Suppressor macrophage (primary cell): Measurements from ENCODE around the gene RAD23B.

Source experiments
- DNase-seq, 4 experiments: peaks; one replicate each; pipeline ENCODE4 v3.0.0-alpha.2; 2020 to 2022

RAD23B gene

GRCh38 chr9:107269254-107269653 is 13.8 kb upstream of the RAD23B start:
- DNase-seq, result no peak

GRCh38 chr9:107269681-107270080 is 13.4 kb upstream of the RAD23B start:
- no peak for DNase-seq

- no peak for DNase-seq
Measured at GRCh38 chr9:107270082-107270481, 13.0 kb upstream of the RAD23B start.

GRCh38 chr9:107270580-107270979 is 12.5 kb upstream of the RAD23B start:
- no peak for DNase-seq

GRCh38 chr9:107273634-107274033 is 9.4 kb upstream of the RAD23B start:
- DNase-seq, result no peak

GRCh38 chr9:107274096-107274495 is 9.0 kb upstream of the RAD23B start:
- DNase-seq, result no peak

GRCh38 chr9:107274953-107275422 is 8.1 kb upstream of the RAD23B start:
- no peak for DNase-seq

GRCh38 chr9:107275530-107275929 is 7.5 kb upstream of the RAD23B start:
- no peak for DNase-seq

GRCh38 chr9:107276966-107277710 is 5.9 kb upstream of the RAD23B start:
- no peak for DNase-seq

- DNase-seq, result no peak
Measured at GRCh38 chr9:107277801-107278200, 5.3 kb upstream of the RAD23B start.

GRCh38 chr9:107279086-107279485 is 4.0 kb upstream of the RAD23B start:
- peak in 3 of 4 experiments; percentile 36 to 65 (median 50) for DNase-seq

GRCh38 chr9:107280543-107280942 is 2.5 kb upstream of the RAD23B start:
- peak; percentile 19 to 59 (median 38) for DNase-seq

GRCh38 chr9:107281184-107281583 is 1.9 kb upstream of the RAD23B start:
- no peak for DNase-seq

- DNase-seq, result peak in 1 of 4 experiments; percentile 13
Measured at GRCh38 chr9:107281922-107282667, 984 bp upstream of the RAD23B start.

GRCh38 chr9:107283623-107284616 is 841 bp downstream of the RAD23B start:
- DNase-seq, result peak; percentile 84 to 92 (median 90)

GRCh38 chr9:107284636-107285035 is 1.6 kb downstream of the RAD23B start:
- no peak for DNase-seq

- DNase-seq, result no peak
Measured at GRCh38 chr9:107285286-107285685, 2.2 kb downstream of the RAD23B start.

GRCh38 chr9:107286057-107286456 is 3.0 kb downstream of the RAD23B start:
- DNase-seq, result no peak

- no peak for DNase-seq
Measured at GRCh38 chr9:107288701-107289100, 5.6 kb downstream of the RAD23B start.

GRCh38 chr9:107290619-107291018 is 7.5 kb downstream of the RAD23B start:
- no peak for DNase-seq

- peak; percentile 38 to 70 (median 58) for DNase-seq
Measured at GRCh38 chr9:107292821-107293542, 9.9 kb downstream of the RAD23B start.

GRCh38 chr9:107293543-107294085 is 10.5 kb downstream of the RAD23B start:
- no peak for DNase-seq
